Measurements from ENCODE around the gene NEXMIF.

GRCh38 chrX:74940414-74940813, 15.2 kb upstream of the NEXMIF start:
- no peak for TF ChIP-seq POLR2A (IDR thresholded peaks at IDR 0.05; ENCODE audit: low read length)
- no peak for TF ChIP-seq GATA1 (IDR thresholded peaks at IDR 0.05; ENCODE audit: low read depth, low read length)

All from erythroblast (primary cell).